HG03108 (cell line): ENCODE results near the gene CTTN.
A peak's percentile ranks its signal among the peaks of the same experiment; 100 is the strongest.

Source experiments
- ATAC-seq: cut with Tn5 transposase; IDR thresholded peaks from one replicate; pipeline ENCODE4 v1.9.1; 2021; ENCODE audit warnings: moderate library complexity; ENCODE audit not compliant: unreplicated experiment

Gene CTTN

GRCh38 chr11:70424765-70425344 lies 26.5 kb downstream of the CTTN start:
- no peak for ATAC-seq

DNA sequence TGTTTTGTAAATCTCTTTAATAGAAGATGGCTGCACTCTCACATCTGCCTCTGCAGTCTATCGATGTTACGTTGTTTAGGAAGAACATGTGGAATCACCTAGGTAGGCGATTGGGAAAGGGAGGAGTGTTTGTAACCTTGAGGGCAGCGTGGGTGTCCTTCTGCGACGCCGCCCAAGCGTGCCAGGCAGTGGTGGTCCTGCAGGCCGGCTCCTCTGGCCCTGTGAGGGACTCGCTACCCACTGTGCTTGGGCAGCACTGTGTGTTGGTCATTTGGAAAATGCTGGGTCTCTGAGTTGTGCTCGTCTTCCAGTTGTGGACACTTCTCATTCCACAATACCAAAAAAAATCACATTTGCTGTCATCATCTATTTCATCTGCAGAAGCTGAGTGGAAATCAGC lies 29.1 kb downstream of the CTTN start:
- no peak for ATAC-seq

DNA sequence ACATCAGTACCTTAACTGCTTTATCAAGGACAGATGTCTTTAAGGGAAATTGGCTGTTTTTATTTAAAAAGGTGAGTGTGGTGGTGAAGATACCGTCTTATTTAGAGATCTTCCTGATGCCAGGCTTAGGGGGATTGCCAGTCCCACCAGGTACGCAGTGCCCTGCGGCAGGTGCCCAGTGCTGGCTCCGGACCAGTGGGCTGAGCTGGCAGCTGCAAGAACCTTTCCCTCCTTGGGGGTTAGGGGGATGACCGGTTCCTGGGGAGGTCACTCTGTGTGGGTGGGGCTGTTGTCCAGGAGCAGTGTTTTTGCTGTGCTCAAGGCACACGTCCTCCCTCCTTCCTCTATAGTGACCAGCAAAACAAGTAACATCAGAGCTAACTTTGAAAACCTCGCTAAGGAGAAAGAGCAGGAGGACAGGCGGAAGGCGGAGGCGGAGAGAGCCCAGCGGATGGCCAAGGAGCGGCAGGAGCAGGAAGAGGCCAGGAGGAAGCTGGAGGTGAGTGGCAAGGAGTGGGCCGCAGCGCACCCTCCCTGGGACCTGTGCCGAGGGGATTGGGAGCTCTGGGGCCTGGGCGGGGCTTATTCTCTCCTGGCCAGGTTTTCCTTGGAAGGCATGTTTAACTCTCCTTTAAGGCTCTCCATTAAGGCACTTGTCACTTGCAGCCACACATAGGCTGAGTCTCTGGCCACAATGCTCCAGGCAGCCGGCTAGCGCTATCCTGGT lies 30.5 kb downstream of the CTTN start:
- ATAC-seq: no peak

- ATAC-seq: no peak
Observed at GRCh38 chr11:70429428-70429705, 31.0 kb downstream of the CTTN start.

DNA sequence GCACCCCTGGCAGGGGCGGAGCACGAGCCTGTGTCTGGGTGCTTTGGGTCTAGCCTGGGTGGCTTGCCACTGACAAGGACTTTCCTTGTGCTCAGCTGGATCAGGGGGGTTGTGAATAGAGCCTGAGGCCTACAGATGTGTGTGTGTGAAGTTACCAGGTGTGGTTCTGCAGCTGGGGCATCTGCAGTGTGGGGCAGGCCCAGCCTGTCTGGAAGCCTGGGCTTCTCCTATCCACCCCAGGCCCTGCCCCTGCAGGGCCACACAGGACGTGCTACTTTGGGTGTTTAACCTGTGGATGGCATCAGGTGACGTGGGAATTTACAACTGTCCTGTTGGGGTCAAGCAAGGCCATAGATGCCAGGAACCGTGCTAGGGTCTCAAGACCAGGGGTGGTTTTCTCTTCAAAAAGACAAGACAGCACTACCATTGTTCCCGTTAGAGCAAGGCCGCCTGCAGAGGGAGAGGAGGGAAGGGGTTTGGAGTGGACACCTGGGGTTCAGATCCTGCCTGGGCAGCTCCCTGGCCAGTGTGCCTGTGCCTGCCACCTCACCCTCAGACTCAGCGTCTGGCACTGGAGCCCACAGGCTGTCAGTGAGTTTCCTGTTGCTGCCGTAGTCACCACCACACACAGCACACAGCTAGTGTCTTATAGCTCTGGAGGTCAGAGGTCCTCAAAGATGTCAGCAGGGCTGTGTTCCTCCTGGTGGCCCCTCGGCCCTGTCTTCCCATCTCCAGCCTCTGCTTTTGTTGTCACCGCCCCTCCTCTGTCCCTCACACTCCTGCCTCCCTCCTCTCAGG lies 31.6 kb downstream of the CTTN start:
- ATAC-seq: no peak

GRCh38 chr11:70430671-70431574 lies 32.6 kb downstream of the CTTN start:
- no peak for ATAC-seq

GRCh38 chr11:70431611-70432010 lies 33.3 kb downstream of the CTTN start:
- ATAC-seq: no peak

DNA sequence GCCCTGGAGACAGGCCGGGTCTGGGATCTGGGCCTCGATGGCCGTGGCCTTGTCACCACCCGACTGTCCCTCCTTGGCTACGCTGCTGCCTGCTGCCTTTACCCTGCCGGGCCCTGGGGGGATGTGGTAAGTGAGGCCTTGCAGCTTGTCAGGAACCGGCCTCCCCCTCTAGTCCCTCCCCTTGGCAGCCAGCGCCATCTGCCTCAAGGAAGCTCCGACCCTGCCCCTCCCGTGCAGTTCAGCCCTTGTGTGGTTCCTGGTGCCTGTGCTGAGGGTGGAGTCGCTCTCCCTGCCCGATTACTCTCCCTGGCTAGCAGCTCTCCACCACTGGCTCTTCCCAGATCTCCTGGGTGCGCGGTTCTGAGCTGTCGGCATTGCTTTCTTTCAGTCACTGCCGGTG lies 33.7 kb downstream of the CTTN start:
- ATAC-seq: no peak

DNA sequence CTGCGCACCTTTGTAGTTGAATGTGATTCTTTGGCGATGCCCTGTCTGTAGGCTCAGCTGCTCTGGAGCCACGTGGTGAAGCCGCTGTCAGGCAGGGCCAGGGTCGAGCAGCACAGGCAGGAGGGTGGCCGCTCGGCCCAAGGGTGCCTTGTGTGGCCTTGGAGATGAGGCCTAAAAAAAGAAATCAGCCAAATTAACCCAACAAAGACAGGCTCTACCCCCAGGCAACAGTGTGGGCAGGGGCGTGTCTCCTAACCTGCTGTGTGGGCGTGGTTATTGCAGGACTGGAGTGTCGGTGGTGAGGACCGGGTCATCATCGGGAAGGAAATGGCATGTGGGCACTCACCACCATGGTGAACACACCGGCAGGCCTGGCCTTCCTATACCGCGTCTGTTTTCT lies 34.3 kb downstream of the CTTN start:
- no peak for ATAC-seq

DNA sequence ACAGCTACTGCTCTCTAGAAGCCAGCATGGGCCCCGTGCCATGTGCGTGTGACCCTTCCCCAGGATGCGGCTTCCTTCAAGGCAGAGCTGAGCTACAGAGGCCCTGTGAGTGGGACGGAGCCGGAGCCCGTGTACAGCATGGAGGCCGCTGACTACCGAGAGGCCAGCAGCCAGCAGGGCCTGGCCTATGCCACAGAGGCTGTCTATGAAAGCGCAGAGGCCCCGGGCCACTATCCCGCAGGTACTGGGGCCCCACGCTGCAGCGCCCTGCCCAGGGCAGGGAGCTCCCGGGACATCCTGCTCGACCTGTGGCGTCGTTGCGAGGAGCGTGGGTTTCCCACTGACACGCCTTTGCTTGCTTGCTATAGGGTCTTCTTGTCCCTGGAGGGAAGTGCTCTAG lies 34.7 kb downstream of the CTTN start:
- ATAC-seq: no peak

- no peak for ATAC-seq
Observed at GRCh38 chr11:70433526-70433925, 35.2 kb downstream of the CTTN start.

DNA sequence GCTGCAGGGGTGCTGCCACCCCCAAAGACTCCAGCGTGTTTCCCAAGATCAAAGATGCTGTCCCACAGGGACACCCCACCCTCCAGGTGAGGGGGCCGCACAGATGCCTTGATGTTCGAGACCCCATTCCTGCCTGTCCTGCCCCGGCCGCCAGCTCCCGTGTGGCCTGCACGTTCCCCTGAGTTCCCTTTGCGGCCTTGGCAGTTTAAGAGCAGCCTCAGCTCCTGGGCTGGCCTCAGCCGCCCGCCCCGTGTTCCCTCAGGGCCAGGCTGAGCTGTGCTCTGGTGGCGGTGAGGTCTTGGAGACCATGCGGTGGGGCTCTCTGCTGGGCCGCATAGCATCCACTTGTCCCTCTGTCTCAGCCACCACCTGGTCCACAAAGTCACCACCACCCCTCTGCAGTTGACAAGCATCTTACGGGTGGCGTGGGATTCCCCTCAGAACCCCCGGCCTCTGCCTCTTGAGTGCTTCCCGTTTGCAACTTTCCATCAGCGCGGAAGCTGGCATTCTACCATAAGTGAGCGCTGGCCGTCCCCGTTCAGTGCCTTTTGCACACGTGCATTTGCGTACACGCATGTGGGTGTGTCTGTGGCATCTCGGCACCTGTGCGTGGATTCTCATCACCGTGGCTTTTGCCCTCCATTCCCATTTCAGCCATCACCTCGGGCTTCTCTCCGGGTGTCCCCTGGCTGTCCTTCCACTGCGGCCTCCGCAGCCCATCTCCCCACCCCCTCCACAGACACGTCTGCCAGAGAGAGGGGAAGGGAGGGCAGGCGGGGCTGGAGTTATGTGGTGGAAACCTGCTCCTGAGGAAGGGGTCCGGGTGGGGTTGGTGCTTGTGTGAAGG lies 35.9 kb downstream of the CTTN start:
- ATAC-seq: no peak

GRCh38 chr11:70434813-70435278 lies 36.5 kb downstream of the CTTN start:
- no peak for ATAC-seq

DNA sequence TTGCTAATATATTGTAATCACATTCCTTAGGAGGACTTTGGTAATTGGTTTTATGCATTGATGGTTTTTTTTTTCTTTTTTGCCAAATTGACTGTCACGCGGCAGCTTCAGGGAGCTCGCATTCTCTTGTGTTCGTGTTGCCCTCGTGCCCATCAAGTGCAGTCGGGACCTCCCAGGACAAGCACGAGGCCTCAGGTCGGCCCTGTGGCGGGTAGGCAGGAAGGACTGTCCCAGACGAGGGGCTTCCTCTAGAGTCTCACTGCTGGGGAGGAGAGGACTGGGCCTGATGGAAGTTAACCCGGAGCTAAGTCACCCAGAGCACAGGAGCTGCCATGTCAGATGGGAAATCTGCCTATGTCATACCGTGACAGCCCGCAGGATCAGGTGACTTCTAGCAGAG lies 37.0 kb downstream of the CTTN start:
- ATAC-seq: no peak

- no peak for ATAC-seq
Observed at GRCh38 chr11:70435765-70436500, 37.6 kb downstream of the CTTN start.

DNA sequence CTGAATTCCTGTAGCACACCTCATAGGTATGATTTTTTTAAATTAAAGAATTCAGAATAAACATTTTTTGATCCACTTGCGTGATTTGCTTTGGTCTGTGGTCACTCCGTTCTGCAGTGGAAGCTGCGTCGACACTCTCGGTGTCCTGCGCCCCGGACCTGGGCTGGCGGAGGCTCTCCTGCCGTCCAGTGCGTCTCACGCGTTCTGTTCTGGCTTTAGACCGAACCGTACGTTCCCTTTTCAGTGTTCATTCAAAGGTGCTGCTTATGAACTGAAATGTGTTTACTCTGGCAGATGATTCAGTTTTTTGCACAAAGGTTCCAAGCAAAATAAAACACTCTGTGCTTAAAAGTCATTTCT lies 38.2 kb downstream of the CTTN start:
- no peak for ATAC-seq

DNA sequence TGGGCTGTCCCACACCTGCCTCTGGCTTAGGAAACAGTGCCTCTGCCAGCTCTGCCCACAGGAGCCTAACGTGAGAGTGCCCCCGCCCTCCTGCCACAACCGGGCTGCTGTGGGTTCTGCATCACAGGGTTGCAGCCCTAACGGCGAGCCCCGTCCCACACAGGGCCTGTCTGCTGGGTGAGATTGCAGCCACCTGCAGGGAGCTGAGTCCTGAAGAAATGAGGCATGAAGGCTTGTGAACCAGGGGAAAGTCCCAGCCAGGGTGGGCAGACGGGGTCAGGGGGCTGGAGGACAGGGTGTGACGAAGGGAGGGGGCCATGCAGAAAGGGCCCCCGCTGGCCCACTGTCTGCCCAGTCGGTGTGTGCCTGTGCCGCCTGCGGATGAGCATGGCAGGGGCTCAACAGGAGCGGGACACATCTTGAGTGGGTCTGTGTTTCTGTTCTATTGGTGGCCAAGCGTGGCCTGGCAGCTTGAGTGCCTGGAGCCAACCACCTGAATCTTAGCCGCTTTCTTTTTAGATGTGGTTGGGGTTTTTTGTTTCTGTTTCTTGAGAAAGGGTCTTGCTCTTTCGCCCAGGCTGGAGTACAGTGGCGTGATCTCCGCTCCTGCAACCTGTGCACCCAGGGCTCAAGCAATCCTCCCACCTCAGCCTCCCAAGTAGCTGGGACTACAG lies 38.9 kb downstream of the CTTN start:
- ATAC-seq: peak; percentile 52

DNA sequence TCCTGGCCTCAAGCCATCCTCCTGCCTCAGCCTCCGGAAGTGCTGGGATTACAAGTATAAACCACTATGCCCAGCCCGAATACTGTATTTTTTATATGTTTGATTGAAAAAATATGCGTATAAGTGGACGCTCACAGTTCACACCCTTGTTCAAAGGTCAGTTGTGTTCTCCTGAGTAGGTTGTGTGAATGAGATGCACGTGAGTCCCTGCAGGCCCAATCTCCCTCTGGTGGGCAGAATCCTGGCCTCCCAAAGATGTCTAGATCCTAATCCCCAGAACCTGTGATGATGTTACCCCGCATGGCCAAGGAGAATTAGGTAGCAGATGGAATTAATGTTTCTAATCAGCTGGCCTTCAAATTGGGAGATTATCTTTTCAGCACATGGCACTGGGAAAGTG lies 41.9 kb downstream of the CTTN start:
- ATAC-seq: no peak

DNA sequence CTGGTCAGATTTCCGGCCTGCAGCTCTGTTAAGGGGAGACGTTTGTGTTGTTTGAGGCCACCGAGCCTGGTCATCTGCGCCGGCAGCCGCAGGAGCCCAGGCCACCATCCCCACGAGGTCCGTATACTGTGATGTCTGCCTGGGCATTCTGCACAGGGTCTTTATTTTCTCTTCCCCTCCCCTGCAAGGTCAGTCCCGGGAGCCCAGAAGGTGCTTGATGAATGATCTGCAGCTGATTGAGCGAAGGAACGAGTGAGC lies 45.4 kb downstream of the CTTN start:
- ATAC-seq: no peak

DNA sequence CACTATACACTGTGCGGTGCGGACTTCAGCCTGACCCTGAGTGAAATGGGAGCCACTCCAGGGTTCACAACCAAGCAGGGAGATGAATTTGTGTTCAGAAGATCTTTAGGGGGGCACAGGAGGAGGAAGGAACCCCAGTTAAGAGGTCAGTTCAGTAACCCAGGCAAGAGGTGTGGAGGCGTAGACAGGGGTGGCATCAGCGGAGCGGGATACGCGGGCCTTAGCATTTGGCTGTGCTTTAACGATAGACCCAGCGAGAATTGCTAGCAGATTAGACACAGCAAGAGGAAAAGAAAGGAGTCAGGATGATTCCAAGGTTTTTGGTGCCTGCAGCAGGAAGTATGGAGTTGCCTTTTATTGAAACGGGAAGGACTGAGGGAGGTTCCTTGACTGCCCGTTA lies 46.8 kb downstream of the CTTN start:
- no peak for ATAC-seq
